Measurements from ENCODE around the gene PRODH2. TPM values are rescaled to one million over a fixed set of nuclear protein-coding genes. Genes with fewer than 3 reads are reported as not detected.

Gene PRODH2
- total and polyA plus RNA-seq, 2 of the 13 experiments (the other 11 are each of a cell fraction or from before 2014, with no cell fraction given) = 86.7 to 118 TPM

DNA sequence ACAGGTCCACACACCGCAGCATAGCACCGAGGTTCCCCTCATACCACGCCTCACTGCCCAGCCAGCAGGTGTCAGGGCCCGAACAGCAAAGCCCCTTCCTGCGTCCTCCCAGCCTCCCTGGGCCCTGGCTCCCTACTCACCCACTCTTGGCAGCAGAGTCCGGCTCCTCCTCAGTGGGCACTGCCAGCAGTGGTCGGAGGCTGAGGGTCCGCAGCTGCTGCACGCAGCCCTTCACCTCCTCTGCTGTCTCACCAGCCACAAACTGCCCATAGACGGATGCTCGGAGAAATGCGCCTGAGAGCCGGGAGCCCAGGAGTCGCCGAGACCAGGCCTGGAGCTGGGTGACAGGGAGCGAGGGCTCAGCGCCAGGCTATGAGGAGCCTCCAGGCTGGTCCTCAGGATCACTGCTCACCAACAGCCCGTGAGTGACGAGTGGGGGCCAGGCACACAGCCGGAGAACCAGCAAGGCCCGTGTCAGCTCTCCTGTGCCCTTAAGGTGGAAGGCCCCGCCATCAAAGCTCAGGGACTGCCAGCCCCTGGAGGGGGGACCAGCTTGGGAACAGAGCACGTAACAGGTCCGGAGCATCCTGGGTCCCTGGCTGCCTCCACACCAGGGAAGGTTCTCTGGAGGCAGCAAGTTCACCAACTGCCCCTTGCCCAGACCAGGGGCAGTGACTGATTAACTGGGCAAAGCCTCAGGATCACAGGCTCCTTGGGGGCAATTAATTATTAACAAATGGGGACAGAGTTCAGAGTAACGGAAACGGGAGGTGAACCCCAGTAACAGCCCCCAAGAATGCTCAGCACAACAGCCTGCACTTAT, at the start of gene PRODH2 (continued):
- TF ChIP-seq, protein P1, sequence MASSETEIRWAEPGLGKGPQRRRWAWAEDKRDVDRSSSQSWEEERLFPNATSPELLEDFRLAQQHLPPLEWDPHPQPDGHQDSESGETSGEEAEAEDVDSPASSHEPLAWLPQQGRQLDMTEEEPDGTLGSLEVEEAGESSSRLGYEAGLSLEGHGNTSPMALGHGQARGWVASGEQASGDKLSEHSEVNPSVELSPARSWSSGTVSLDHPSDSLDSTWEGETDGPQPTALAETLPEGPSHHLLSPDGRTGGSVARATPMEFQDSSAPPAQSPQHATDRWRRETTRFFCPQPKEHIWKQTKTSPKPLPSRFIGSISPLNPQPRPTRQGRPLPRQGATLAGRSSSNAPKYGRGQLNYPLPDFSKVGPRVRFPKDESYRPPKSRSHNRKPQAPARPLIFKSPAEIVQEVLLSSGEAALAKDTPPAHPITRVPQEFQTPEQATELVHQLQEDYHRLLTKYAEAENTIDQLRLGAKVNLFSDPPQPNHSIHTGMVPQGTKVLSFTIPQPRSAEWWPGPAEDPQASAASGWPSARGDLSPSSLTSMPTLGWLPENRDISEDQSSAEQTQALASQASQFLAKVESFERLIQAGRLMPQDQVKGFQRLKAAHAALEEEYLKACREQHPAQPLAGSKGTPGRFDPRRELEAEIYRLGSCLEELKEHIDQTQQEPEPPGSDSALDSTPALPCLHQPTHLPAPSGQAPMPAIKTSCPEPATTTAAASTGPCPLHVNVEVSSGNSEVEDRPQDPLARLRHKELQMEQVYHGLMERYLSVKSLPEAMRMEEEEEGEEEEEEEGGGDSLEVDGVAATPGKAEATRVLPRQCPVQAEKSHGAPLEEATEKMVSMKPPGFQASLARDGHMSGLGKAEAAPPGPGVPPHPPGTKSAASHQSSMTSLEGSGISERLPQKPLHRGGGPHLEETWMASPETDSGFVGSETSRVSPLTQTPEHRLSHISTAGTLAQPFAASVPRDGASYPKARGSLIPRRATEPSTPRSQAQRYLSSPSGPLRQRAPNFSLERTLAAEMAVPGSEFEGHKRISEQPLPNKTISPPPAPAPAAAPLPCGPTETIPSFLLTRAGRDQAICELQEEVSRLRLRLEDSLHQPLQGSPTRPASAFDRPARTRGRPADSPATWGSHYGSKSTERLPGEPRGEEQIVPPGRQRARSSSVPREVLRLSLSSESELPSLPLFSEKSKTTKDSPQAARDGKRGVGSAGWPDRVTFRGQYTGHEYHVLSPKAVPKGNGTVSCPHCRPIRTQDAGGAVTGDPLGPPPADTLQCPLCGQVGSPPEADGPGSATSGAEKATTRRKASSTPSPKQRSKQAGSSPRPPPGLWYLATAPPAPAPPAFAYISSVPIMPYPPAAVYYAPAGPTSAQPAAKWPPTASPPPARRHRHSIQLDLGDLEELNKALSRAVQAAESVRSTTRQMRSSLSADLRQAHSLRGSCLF (CRISPR knock-in tag; IDR thresholded peaks at IDR 0.05; ENCODE audit: borderline replicate concordance) = no peak
- TF ChIP-seq ZNF207 (IDR thresholded peaks at IDR 0.05; ENCODE audit: borderline replicate concordance) = no peak
- no peak for TF ChIP-seq ZBTB20 (CRISPR knock-in tag; IDR thresholded peaks at IDR 0.05; ENCODE audit: borderline replicate concordance, low read depth)
- TF ChIP-seq, protein P2, sequence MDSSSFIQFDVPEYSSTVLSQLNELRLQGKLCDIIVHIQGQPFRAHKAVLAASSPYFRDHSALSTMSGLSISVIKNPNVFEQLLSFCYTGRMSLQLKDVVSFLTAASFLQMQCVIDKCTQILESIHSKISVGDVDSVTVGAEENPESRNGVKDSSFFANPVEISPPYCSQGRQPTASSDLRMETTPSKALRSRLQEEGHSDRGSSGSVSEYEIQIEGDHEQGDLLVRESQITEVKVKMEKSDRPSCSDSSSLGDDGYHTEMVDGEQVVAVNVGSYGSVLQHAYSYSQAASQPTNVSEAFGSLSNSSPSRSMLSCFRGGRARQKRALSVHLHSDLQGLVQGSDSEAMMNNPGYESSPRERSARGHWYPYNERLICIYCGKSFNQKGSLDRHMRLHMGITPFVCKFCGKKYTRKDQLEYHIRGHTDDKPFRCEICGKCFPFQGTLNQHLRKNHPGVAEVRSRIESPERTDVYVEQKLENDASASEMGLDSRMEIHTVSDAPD (CRISPR knock-in tag; IDR thresholded peaks at IDR 0.05) = no peak; the same call in 1 of the 2 replicates
- TF ChIP-seq ZSCAN20 (CRISPR knock-in tag; IDR thresholded peaks at IDR 0.05; ENCODE audit: borderline replicate concordance) = no peak
- TF ChIP-seq, protein P3, sequence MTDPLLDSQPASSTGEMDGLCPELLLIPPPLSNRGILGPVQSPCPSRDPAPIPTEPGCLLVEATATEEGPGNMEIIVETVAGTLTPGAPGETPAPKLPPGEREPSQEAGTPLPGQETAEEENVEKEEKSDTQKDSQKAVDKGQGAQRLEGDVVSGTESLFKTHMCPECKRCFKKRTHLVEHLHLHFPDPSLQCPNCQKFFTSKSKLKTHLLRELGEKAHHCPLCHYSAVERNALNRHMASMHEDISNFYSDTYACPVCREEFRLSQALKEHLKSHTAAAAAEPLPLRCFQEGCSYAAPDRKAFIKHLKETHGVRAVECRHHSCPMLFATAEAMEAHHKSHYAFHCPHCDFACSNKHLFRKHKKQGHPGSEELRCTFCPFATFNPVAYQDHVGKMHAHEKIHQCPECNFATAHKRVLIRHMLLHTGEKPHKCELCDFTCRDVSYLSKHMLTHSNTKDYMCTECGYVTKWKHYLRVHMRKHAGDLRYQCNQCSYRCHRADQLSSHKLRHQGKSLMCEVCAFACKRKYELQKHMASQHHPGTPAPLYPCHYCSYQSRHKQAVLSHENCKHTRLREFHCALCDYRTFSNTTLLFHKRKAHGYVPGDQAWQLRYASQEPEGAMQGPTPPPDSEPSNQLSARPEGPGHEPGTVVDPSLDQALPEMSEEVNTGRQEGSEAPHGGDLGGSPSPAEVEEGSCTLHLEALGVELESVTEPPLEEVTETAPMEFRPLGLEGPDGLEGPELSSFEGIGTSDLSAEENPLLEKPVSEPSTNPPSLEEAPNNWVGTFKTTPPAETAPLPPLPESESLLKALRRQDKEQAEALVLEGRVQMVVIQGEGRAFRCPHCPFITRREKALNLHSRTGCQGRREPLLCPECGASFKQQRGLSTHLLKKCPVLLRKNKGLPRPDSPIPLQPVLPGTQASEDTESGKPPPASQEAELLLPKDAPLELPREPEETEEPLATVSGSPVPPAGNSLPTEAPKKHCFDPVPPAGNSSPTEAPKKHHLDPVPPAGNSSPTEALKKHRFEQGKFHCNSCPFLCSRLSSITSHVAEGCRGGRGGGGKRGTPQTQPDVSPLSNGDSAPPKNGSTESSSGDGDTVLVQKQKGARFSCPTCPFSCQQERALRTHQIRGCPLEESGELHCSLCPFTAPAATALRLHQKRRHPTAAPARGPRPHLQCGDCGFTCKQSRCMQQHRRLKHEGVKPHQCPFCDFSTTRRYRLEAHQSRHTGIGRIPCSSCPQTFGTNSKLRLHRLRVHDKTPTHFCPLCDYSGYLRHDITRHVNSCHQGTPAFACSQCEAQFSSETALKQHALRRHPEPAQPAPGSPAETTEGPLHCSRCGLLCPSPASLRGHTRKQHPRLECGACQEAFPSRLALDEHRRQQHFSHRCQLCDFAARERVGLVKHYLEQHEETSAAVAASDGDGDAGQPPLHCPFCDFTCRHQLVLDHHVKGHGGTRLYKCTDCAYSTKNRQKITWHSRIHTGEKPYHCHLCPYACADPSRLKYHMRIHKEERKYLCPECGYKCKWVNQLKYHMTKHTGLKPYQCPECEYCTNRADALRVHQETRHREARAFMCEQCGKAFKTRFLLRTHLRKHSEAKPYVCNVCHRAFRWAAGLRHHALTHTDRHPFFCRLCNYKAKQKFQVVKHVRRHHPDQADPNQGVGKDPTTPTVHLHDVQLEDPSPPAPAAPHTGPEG (CRISPR knock-in tag; IDR thresholded peaks at IDR 0.05) = no peak
- TF ChIP-seq, protein P4, sequence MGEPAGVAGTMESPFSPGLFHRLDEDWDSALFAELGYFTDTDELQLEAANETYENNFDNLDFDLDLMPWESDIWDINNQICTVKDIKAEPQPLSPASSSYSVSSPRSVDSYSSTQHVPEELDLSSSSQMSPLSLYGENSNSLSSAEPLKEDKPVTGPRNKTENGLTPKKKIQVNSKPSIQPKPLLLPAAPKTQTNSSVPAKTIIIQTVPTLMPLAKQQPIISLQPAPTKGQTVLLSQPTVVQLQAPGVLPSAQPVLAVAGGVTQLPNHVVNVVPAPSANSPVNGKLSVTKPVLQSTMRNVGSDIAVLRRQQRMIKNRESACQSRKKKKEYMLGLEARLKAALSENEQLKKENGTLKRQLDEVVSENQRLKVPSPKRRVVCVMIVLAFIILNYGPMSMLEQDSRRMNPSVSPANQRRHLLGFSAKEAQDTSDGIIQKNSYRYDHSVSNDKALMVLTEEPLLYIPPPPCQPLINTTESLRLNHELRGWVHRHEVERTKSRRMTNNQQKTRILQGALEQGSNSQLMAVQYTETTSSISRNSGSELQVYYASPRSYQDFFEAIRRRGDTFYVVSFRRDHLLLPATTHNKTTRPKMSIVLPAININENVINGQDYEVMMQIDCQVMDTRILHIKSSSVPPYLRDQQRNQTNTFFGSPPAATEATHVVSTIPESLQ (CRISPR knock-in tag; conservative IDR thresholded peaks at IDR 0.05) = no peak
- TF ChIP-seq FOXA1 (IDR thresholded peaks at IDR 0.05) = no peak
- 0 out of 2 replicates have a peak, but pooled peaks have one; percentile 20 for TF ChIP-seq FOXA1 (CRISPR knock-in tag; IDR thresholded peaks at IDR 0.05)
- peak; percentile 72; the same call in 1 of the 2 replicates for TF ChIP-seq ZNF616 (CRISPR knock-in tag; IDR thresholded peaks at IDR 0.05; ENCODE audit: low read depth)
- TF ChIP-seq SALL2 (CRISPR knock-in tag; IDR thresholded peaks at IDR 0.05) = no peak
- TF ChIP-seq RAD21 (CRISPR knock-in tag; IDR thresholded peaks at IDR 0.05) = no peak; the same call in none of the 2 replicates
- TF ChIP-seq ZSCAN22 (CRISPR knock-in tag; IDR thresholded peaks at IDR 0.05) = no peak
